OCI-M2 (cell line): ENCODE data around the gene POLA1.
"Not testable (repeated sequence)": the region's sequence is repeated elsewhere in the genome, so short reads cannot be mapped to it uniquely, and the experiment has no call there.

Source experiments
- DNase-seq: peaks from one replicate; lab custom pipeline; 2025; ENCODE audit not compliant: unreplicated experiment; lab: John Stamatoyannopoulos, UW

Gene POLA1

GRCh38 chrX:24796204-24796603, 102.5 kb downstream of the POLA1 start:
- no peak for DNase-seq

DNA sequence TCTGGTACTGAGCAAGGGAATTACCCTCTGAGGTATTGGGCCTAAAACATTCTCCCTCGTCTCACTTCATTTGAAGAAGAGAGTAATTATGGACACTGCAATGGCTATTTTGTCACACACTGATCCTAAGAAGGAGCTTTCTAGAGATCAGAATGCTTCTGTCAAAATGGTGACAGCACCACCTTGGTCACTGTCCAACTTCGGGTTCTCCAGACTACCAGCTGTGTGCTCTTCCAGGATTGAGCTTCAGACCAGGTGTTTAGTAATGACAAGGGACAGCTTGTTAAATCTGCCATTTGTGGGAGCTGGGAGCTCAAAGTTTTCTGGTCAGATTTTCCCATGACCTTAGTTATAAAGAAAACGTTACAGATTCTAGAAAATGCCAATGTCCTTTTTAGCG, 105.4 kb downstream of the POLA1 start:
- DNase-seq = no peak

- no peak for DNase-seq
Observed at GRCh38 chrX:24799565-24799964, 105.8 kb downstream of the POLA1 start.

- no peak for DNase-seq
Observed at GRCh38 chrX:24805201-24805600, 111.5 kb downstream of the POLA1 start.

DNA sequence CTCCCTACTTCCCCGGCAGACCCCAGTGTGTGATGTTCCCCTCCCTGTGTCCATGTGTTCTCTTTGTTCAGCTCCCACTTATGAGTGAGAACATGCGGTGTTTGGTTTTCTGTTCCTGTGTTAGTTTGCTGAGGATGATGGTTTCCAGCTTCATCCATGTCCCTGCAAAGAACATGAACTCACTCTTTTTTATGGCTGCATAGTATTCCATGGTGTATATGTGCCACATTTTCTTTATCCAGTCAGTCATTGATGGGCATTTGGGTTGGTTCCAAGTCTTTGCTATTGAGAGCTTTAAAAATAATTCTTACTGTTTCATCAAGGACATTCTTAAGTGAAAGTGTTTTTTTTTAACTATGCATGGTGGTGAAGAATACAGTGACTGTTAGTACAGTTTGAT, 126.1 kb downstream of the POLA1 start:
- not testable (repeated sequence) for DNase-seq

DNA sequence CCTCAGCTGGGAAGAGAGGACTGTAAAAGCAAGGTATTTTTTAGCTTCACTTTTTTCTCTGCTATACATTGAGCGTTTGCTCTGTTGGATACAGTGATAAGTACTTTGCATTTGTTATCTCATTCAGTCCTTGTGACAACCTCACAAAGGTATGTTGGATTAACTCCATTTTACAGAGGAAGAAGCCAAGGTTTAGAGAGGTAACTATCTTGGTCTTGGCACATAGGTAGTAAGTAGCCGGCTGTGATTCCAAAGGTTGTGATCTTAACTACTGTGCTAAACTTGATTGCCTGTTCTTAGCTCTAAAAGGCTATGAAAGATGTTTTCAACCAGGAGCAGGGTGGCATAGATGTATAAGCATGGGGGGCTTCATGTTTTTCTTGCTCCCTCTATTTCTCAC, 134.4 kb downstream of the POLA1 start:
- no peak for DNase-seq

GRCh38 chrX:24828600-24828999, 134.9 kb downstream of the POLA1 start:
- no peak for DNase-seq

DNA sequence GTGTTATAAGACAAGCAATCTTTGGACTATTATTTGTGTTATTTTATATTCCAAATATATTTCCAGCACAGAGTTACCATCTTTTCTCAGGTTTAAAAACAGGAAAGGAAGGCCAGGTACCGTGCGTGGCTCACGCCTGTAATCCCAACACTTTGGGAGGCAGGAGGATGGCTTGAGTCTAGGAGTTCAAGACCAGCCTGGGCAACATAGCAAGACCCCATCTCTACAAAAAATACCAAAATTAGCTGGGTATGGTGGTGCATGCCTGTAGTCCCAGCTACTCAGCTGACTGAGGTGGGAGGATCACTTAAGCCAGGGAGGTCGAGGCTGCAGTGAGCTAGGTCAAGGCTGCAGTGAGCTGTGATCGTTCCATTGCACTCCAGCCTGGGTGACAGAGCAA, 140.0 kb downstream of the POLA1 start:
- DNase-seq = no peak

GRCh38 chrX:24837966-24838365, 144.2 kb downstream of the POLA1 start:
- no peak for DNase-seq

DNA sequence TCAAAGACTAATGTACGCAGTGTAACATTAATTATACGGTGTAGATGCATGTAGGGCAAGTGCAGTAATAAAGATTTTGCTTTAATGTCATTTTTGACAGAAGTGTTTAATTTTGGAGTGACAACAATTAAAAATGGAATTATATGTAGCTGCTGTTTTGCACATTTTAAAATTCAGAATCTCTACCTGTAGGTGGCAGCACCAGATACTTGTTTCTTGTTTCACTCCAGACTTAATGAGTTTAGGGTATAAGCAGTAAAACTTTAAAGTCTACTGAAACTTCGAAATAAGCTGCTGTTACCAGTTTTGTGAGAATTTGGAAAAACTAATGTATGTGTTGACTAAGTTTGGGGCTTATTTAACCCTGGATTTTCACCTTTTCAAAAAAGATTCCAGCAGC, 144.9 kb downstream of the POLA1 start:
- DNase-seq = peak; percentile 7

- DNase-seq = no peak
Observed at GRCh38 chrX:24839331-24839730, 145.6 kb downstream of the POLA1 start.

DNA sequence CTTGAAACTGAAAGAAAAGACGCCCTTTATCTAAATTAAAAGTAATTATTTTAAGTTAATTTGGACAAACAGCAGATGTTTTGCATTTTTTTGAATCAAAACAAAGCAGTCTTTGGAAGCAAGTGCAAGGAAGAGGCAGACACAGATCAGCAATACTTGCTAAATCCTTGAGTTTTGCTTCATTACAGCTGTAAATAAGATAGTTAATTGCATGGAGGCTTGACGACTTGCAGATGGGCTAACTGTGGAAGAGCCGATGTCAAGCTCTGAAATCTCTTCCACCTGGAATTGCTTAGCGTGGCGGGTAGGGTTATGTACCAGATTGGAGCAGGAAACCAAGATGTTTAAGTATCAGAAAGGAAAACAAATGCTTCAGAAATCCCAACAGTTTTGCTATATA, 148.8 kb downstream of the POLA1 start:
- no peak for DNase-seq

DNA sequence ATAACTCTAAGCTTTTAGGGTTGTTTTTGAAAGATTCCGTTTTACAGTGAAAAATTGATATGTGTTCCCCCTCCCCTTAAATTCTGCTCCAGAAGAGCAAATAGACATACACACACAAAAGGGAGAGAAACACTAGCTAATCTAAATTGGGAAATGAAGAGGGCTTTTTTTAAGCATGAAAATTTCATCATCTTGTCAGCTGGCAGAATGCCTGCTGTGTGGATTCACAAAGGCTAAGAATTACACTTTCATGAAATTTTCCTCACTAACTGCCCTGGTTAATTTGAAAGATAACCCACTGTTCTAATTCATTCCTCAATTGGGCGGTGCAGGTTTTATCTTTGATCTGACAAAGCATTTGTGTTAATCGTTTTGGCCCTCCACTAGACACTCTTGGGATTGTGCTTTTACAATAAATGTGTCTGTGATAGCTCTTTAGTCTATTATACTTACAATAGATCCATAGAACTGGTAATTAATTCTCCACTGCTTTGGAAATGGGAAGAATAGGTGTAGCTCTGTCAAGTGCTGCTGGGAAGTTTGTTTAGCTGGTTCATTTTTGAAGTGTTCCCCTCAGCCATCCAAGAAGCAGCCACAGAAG, 152.9 kb downstream of the POLA1 start:
- DNase-seq = no peak

- no peak for DNase-seq
Observed at GRCh38 chrX:24851289-24851688, 157.6 kb downstream of the POLA1 start.

GRCh38 chrX:24851780-24852179, 158.1 kb downstream of the POLA1 start:
- DNase-seq = no peak

DNA sequence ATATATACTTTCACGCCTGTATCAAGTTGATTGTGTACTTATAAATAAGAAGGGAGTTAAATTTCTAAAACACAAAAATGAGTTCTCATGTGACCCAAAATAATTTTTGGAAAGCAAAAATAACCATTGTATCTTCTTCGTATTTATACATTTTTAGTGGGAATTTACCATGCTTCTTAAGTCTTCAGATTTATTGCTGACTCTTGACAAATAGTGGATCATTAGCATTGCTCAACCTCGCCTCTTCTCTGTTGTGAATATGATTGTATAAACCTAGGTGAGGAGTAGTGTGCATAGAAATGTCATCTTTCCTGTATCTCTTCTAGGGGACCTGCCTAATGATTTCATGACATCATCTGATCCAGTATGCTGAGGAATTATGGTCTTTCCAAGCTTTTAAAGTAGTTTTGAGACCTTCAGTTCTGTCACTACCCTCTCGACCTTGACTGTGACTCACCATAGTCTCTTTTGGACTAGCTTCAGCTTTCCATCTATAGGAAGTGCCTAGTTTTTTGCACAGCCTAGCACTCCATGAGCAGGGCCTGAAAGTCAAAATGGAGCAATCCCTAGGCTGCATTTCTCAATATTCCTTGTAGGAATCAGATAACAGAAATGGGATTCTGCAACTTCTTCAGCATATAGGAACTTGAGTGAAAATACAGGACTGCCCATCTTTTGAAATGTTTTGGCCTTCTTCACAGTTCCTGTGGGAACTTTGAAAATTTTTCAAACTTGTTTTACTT, 164.5 kb downstream of the POLA1 start:
- DNase-seq = no peak

DNA sequence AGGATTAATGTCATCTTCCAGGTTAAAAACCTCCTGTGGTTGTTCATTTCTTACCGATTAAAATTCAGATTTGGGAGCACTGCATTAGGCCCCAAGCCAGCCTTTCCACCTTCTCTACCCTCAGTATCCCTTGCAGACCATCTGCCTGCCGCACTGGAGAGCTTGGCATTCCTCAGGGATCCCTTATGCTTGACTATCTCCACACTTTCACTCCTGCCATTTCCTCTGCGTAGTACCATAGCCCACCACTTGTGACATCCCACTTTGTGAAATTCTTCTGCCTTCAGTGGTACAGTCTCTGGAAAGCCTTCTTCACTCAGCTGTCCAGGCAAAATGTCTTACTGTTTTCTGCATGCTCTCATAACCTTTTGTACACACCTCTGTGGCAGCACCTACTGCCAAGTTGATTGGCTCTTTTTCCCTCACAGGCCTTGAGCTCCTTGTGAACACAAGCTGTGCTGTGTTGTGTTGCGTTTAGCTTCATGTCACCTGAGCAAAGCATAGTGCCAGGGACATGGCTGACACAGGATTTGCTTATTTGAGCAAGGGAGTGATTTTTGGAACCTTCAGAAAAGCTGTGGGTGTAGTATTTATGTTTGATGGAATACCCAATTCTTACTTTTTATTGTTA, 165.6 kb downstream of the POLA1 start:
- no peak for DNase-seq

GRCh38 chrX:24860140-24860539, 166.4 kb downstream of the POLA1 start:
- no peak for DNase-seq

GRCh38 chrX:24862343-24862742, 168.6 kb downstream of the POLA1 start:
- no peak for DNase-seq

- not testable (repeated sequence) for DNase-seq
Observed at GRCh38 chrX:24863779-24864178, 170.1 kb downstream of the POLA1 start.

DNA sequence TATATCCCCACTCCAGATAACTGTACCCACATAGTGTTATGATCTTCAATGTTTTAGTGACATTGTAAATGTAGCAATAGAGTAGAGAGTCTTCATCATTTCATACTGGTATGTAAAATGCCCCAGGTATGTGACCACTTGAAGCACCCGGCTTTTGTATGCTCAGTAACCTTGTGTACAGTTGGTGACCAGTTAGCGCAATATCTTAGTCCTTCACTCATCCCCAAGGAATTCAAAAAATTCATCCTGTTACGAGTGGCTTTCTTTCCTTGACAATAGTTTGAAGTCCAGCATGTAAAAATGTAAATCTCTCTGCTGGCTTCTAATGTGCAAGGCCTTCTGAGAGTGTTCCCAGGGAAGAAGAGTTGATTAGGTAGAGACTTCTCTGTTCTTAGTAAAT, 176.4 kb downstream of the POLA1 start:
- no peak for DNase-seq

DNA sequence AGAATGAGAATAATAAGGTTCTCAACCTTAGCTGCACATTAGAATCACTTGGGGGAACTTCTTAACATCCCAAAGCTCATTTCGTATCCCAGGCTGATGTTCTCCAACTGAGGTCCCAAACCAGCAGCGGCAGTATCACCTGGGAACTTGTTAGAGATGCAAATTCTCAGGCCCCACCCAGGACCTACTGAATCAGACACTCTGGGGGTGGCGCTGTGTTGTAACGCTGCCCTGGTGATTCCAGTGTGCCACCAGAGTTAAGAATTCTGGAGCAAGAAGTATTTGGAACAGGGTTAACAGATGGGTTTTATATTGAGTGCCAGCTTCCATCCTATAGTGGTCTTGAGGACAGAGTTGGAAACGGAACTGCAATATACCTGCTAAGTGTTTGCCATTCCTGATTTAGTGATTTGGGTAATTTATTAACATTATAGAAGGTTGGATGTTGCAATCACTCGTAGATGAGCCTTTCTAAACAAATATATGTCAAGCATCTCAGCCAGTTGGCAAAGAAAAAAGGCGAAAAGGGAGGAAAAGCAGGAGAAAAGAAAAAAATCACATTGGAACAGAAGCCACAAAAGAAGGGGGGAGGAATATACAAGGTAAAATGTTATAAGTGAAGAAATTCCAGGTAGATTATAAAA, 181.0 kb downstream of the POLA1 start:
- DNase-seq = no peak
